ENCODE results near the gene PRKCE. TPM values are rescaled to one million over a fixed set of nuclear protein-coding genes. Genes with fewer than 3 reads are reported as not detected.

The PRKCE gene
- total and polyA plus RNA-seq, 2 of the 8 experiments (the other 6 are each of a cell fraction or from before 2014, with no cell fraction given), result 0.54 to 2.1 TPM

- H3K79me1 ChIP-seq (ENCODE audit: low read depth, low read length), result no peaks in the 10 kb centered on the region
- no peak overlapping the region for H3K27ac ChIP-seq (ENCODE audit: low read depth, low read length)
- POLR2A ChIA-PET (ENCODE audit: partially characterized antibody), result no interaction called here
- no peaks in the 10 kb centered on the region for H3K9me3 ChIP-seq (ENCODE audit: insufficient read depth in 2 of 2, low read depth in 1 of 2, low read length in 1 of 2)
- DNase-seq (ENCODE audit: low read depth in 1 of 2, low spot score in 2 of 2) (no peak), FAIRE-seq (no peak)
- H3K36me3 ChIP-seq (ENCODE audit: control insufficient read depth in 2 of 4, insufficient read depth in 4 of 4, low read length in 3 of 4), result no peaks in the 10 kb centered on the region
- no peak overlapping the region for H3K14ac ChIP-seq (ENCODE audit: insufficient read length)
- no peak overlapping the region for H2BK5ac ChIP-seq (ENCODE audit: low read depth, low read length)
- no peak overlapping the region for H2BK12ac ChIP-seq (ENCODE audit: low read depth, low read length)
- no peaks in the 10 kb centered on the region; a peak in 2 of 7 replicates for H3K27me3 ChIP-seq (replicated peaks in 1 of 4; ENCODE audit: control insufficient read depth in 3 of 4, extremely low read depth in 1 of 4, insufficient read depth in 3 of 4, low read length in 3 of 4)
- no peak overlapping the region for H4K5ac ChIP-seq (ENCODE audit: insufficient read length, low read depth, low read length)
- no peak overlapping the region for H3K9ac ChIP-seq (replicated peaks in 1 of 4; ENCODE audit: extremely low read depth in 1 of 4, low read depth in 3 of 4, low read length in 3 of 4)
- 82% methylated on average over 1 of the region's 1 CpG; no CpG with 5 or more reads in 1 of the 2 experiments for WGBS, 2 experiments (ENCODE audit: extremely low coverage in 1 of 2, insufficient coverage in 1 of 2, insufficient read length in 1 of 2, insufficient replicate concordance in 2 of 2, low coverage in 1 of 2, low lambda C conversion rate in 2 of 2, missing lambda C conversion rate in 1 of 2)
- no peak overlapping the region for H3K4ac ChIP-seq (replicated peaks; ENCODE audit: insufficient read length, low read depth, low read length)
- CTCF ChIA-PET (ENCODE audit: partially characterized antibody), result interaction anchor here (1.0 to 1.6 kb wide), 3 partner anchors 61 to 223 kb away, joined by 3 read pairs; no protein-coding TSS in a partner anchor
- H2AFZ ChIP-seq (ENCODE audit: low read length), result no peak overlapping the region
- no peaks in the 10 kb centered on the region for H4K20me1 ChIP-seq (replicated peaks in 1 of 2; ENCODE audit: control insufficient read depth in 1 of 2, insufficient read depth in 2 of 2, low read length in 2 of 2)
- no peaks in the 10 kb centered on the region for H3K79me2 ChIP-seq (ENCODE audit: control insufficient read depth in 1 of 2, insufficient read depth in 2 of 2, low read length in 2 of 2)
- no peak overlapping the region for H3K23ac ChIP-seq (ENCODE audit: insufficient read length)
- H2BK120ac ChIP-seq (replicated peaks; ENCODE audit: low read depth, low read length), result no peak overlapping the region
- H3K4me3 ChIP-seq (ENCODE audit: extremely low read depth in 1 of 4, insufficient read depth in 2 of 4, low read depth in 3 of 4, low read length in 4 of 4), result no peak overlapping the region
- TF ChIP-seq HDAC2 (IDR thresholded peaks at IDR 0.05; ENCODE audit: borderline replicate concordance in 1 of 2, low read depth in 2 of 2, low read length in 2 of 2), result no peak
- TF ChIP-seq EZH2 (IDR thresholded peaks at IDR 0.05; ENCODE audit: low read depth, low read length, severe bottlenecking), result no peak
- TF ChIP-seq POLR2A (IDR thresholded peaks at IDR 0.05; ENCODE audit: control extremely low read depth in 1 of 2, low read depth in 2 of 2, low read length in 2 of 2), result no peak
- no peak for TF ChIP-seq ASH2L (IDR thresholded peaks at IDR 0.05; ENCODE audit: low read length)
- no peak for TF ChIP-seq SP4 (IDR thresholded peaks at IDR 0.05; ENCODE audit: low read length)
- no peak for TF ChIP-seq POU5F1 (IDR thresholded peaks at IDR 0.05; ENCODE audit: low read depth, low read length)
- TF ChIP-seq RAD21 (IDR thresholded peaks at IDR 0.05 in 1 of 2, conservative IDR thresholded peaks at IDR 0.05 in 1 of 2; ENCODE audit: low read depth in 2 of 2, low read length in 2 of 2), result no peak
- no peak for TF ChIP-seq CHD1 (IDR thresholded peaks at IDR 0.05; ENCODE audit: low read depth, low read length)
- no peak for TF ChIP-seq SIN3A (conservative IDR thresholded peaks at IDR 0.05 in 1 of 2, IDR thresholded peaks at IDR 0.05 in 1 of 2; ENCODE audit: low read depth in 1 of 2, low read length in 2 of 2)
- H2BK15ac ChIP-seq (ENCODE audit: low read length), result no peak overlapping the region
- H2AK5ac ChIP-seq (ENCODE audit: low read depth, low read length), result no peak overlapping the region
- no peak overlapping the region for H3K18ac ChIP-seq (ENCODE audit: extremely low read depth, low read length)
- no peak overlapping the region for H3K4me2 ChIP-seq (ENCODE audit: insufficient read depth in 1 of 2, low read depth in 2 of 2, low read length in 2 of 2)
- no peak overlapping the region for H2BK20ac ChIP-seq (ENCODE audit: low read length)
- no peaks in the 10 kb centered on the region for H3K23me2 ChIP-seq (ENCODE audit: low read depth, low read length)
- no peak overlapping the region for H3K56ac ChIP-seq (replicated peaks; ENCODE audit: insufficient read length, low read depth, low read length)
- no peak overlapping the region for H4K91ac ChIP-seq (replicated peaks; ENCODE audit: insufficient read length, low read length)
- H3K4me1 ChIP-seq (replicated peaks in 1 of 4; ENCODE audit: control insufficient read depth in 3 of 4, insufficient read depth in 4 of 4, low read length in 3 of 4), result 0 out of 7 replicates have a peak, but pooled peaks cover 0 to 2% (median 0%) of the 10 kb centered on the region in 4 experiments
- H4K8ac ChIP-seq (ENCODE audit: extremely low read depth, insufficient read depth, low read length), result no peak overlapping the region
These were observed 506.5 kb downstream of the PRKCE start for GRCh38 chr2:46157966-46158310.
